Hepatocyte (in vitro differentiated cells): ENCODE measurements around the gene NR4A1.

Experiments
- EZH2 ChIP-seq: fragments of 200-600 bp; sonication (generic); IDR thresholded peaks from 2 replicates; pipeline ENCODE4 v1.6.1; 2016; ENCODE audit warnings: antibody characterized with exemption, mild to moderate bottlenecking, borderline replicate concordance
- TF ChIP-seq, protein P1 (sequence below): fragments of 200-600 bp; sonication (generic); IDR thresholded peaks from 2 replicates; pipeline ENCODE4 v1.5.1; 2016; ENCODE audit warnings: antibody characterized with exemption, mild to moderate bottlenecking; ENCODE audit not compliant: poor library complexity

DNA sequence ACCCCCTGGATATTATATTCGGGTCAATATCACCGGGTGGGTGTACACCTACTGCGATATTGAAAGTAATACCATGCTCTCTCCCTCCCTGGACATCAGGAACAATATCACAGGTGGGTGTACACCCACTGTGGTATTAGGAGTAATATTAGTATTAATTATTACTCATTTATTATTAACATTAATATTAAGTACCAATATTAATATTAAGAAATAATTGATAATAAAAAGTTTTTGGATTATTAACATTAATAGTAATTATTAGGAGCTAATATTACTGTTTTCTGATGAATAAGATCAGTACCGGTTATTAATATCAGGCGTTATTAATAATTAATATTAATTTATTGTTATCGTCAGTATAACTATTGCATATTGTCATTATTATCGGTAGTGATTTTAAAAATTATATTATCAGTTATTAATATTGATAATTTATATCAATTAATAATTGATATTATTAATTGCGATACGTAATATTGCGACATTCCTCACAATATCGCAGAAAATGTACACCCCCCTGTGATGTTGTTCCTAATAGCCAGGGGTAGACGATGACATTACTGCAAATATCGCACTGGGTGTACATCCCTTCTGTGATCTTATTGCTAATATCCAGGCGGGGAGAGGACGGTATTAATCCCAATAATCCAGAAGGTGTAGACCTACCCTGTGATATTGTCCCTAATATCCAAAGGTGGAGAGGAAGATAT, 45.2 kb downstream of the NR4A1 start:
- TF ChIP-seq EZH2: no peak
- TF ChIP-seq, protein P1, sequence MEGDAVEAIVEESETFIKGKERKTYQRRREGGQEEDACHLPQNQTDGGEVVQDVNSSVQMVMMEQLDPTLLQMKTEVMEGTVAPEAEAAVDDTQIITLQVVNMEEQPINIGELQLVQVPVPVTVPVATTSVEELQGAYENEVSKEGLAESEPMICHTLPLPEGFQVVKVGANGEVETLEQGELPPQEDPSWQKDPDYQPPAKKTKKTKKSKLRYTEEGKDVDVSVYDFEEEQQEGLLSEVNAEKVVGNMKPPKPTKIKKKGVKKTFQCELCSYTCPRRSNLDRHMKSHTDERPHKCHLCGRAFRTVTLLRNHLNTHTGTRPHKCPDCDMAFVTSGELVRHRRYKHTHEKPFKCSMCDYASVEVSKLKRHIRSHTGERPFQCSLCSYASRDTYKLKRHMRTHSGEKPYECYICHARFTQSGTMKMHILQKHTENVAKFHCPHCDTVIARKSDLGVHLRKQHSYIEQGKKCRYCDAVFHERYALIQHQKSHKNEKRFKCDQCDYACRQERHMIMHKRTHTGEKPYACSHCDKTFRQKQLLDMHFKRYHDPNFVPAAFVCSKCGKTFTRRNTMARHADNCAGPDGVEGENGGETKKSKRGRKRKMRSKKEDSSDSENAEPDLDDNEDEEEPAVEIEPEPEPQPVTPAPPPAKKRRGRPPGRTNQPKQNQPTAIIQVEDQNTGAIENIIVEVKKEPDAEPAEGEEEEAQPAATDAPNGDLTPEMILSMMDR: no peak
